ENCODE measurements around the gene PRKCB.

GRCh38 chr16:24015923-24016322 lies 180.1 kb downstream of the PRKCB start:
- TF ChIP-seq CTCF (IDR thresholded peaks at IDR 0.05 in 4 of 5, conservative IDR thresholded peaks at IDR 0.05 in 1 of 5), result no peak
- no peak for TF ChIP-seq POLR2A (IDR thresholded peaks at IDR 0.05)

Data from gastrocnemius medialis (tissue), 4 donors.